RWPE1 (cell line): Measurements from ENCODE around the gene DRG2.

Experiments used
- CTCF ChIA-PET: fragments of 350-600 bp; sonication (Branson Sonifier 250); formaldehyde crosslinking; extraction: SDS; loops from one replicate; lab custom pipeline; 2021; lab: Yijun Ruan, JAX
- POLR2A ChIA-PET: fragments of 400-600 bp; formaldehyde crosslinking; extraction: SDS; loops from one replicate; lab custom pipeline; 2020; ENCODE audit warnings: antibody characterized with exemption; ENCODE audit not compliant: low non-redundant PET; lab: Yijun Ruan, JAX
- DNase-seq: peaks from one replicate; pipeline ENCODE4 v3.0.0; 2012; ENCODE audit warnings: low spot score
- H3K27ac ChIP-seq: fragments of 450-650 bp; 2 replicates; pipeline ENCODE4 v1.5.1; 2017
- CTCF ChIP-seq: fragments of 450-650 bp; conservative IDR thresholded peaks from 2 replicates; pipeline ENCODE4 v1.5.1; 2017; ENCODE audit warnings: low read depth, mild to moderate bottlenecking

Gene DRG2

GRCh38 chr17:18087610-18088491, at the start of gene DRG2:
DRG2 (plus strand) TSS chr17:18087948; CDS start chr17:18088024, 76 bp downstream.
- H3K27ac ChIP-seq: peak within 1 kb of the TSS; percentile 74
- ChIA-PET POLR2A (no interaction called here), CTCF (interaction anchor here (0.6 kb wide), 1 partner anchor 111 kb away, joined by 3 read pairs; no protein-coding TSS in a partner anchor)
- peak; percentile 87 for DNase-seq
- TF ChIP-seq CTCF: no peak

- CTCF ChIA-PET: interaction anchor here (1.1 kb wide), 1 partner anchor 148 kb away, joined by 3 read pairs; no protein-coding TSS in a partner anchor
- DNase-seq: peak; percentile 42
Measured at GRCh38 chr17:18038149-18038850, 49.4 kb upstream of the DRG2 start.

GRCh38 chr17:18038861-18039534, 48.8 kb upstream of the DRG2 start, which contains the start of the genes ATPAF2 and GID4:
ATPAF2 (minus strand) TSS chr17:18039168; CDS start chr17:18039013, 155 bp downstream.
GID4 (plus strand) TSS chr17:18039408; CDS start chr17:18039465, 57 bp downstream.
- ChIA-PET POLR2A (no interaction called here), CTCF (interaction anchor here (1.1 kb wide), 1 partner anchor 148 kb away, joined by 3 read pairs; no protein-coding TSS in a partner anchor)
- DNase-seq: peak; percentile 98
- H3K27ac ChIP-seq: peak within 1 kb of the TSS; percentile 79
- TF ChIP-seq CTCF: peak; percentile 12; the same call in 1 of the 2 replicates

More at GRCh38 chr17:18038149-18038850, 49.4 kb upstream of the DRG2 start:
- POLR2A ChIA-PET: no interaction called here
- TF ChIP-seq CTCF: no peak
- H3K27ac ChIP-seq: peak overlapping the region; percentile 79

- peak overlapping the region; percentile 79 for H3K27ac ChIP-seq
- TF ChIP-seq CTCF: no peak
- ChIA-PET CTCF (no interaction called here), POLR2A (no interaction called here)
- peak; percentile 32 for DNase-seq
Measured at GRCh38 chr17:18039535-18040260, 48.0 kb upstream of the DRG2 start.

- peak overlapping the region; percentile 79 for H3K27ac ChIP-seq
- no peak for TF ChIP-seq CTCF
- ChIA-PET CTCF (interaction anchor here (1.3 kb wide), 1 partner anchor 150 kb away, joined by 3 read pairs; no protein-coding TSS in a partner anchor), POLR2A (no interaction called here)
- no peak for DNase-seq
Measured at GRCh38 chr17:18040261-18040858, 47.4 kb upstream of the DRG2 start.
